Endothelial cell of umbilical vein (primary cell): ENCODE data around the gene INSC. TPM values are rescaled to one million over a fixed set of nuclear protein-coding genes. Genes with fewer than 3 reads are reported as not detected.

Source experiments
- BruUV-seq: library from RNA; stranded (reverse); fragments of 400-500 nt; replicated peaks from 2 replicates; lab custom pipeline; 2021; lab: Mats Ljungman, UMichigan
- CTCF ChIA-PET: fragments of 300-600, 350-600 bp; sonication (Branson Sonifier 250); formaldehyde crosslinking; loops from one replicate; lab custom pipeline; 2021; ENCODE audit warnings: antibody characterized with exemption, inconsistent platforms; lab: Charles Lee
- POLR2A ChIA-PET: fragments of 300-600, 350-600 bp; sonication (Branson Sonifier 250); formaldehyde crosslinking; loops from one replicate; lab custom pipeline; 2021; ENCODE audit warnings: antibody characterized with exemption, inconsistent platforms; lab: Charles Lee
- DNase-seq: peaks from one replicate; pipeline ENCODE4 v3.0.0-alpha.2; 2011; ENCODE audit warnings: low read depth, low spot score
- FAIRE-seq: peaks from 2 replicates; lab custom pipeline; 2011; peaks lifted over from hg19 to GRCh38; lab: Jason Lieb, UNC
- H2AFZ ChIP-seq: 2 replicates; pipeline ENCODE4 v1.6.0; 2012; ENCODE audit warnings: low read depth, low read length, control low read depth, inconsistent platforms
- H3K27ac ChIP-seq: 2 replicates; pipeline ENCODE4 v1.5.1; 2011; ENCODE audit warnings: low read depth, mild to moderate bottlenecking, control low read depth, low read length, moderate library complexity; ENCODE audit not compliant: insufficient read depth
- H3K27me3 ChIP-seq, 2 experiments: 2 replicates each; pipeline versions ENCODE4 v1.6.0 to v1.6.1; 2011; ENCODE audit warnings: low read length in 2 of 2, mixed read lengths in 1 of 2; ENCODE audit not compliant: control insufficient read depth in 2 of 2, insufficient read depth in 2 of 2
- H3K36me3 ChIP-seq, 2 experiments: 2 replicates in 1 of 2; 3 replicates in 1 of 2; pipeline ENCODE4 v1.5.1; 2011; ENCODE audit warnings: low read length in 2 of 2, mild to moderate bottlenecking in 1 of 2, moderate library complexity in 1 of 2; ENCODE audit not compliant: control insufficient read depth in 2 of 2, insufficient read depth in 2 of 2; ENCODE audit errors: extremely low read depth in 1 of 2
- H3K4me1 ChIP-seq: 3 replicates; pipeline ENCODE4 v1.5.1; 2011; ENCODE audit warnings: mild to moderate bottlenecking, low read length; ENCODE audit not compliant: control insufficient read depth, insufficient read depth; ENCODE audit errors: extremely low read depth
- H3K4me2 ChIP-seq: 2 replicates; pipeline ENCODE4 v1.6.1; 2011; ENCODE audit warnings: low read length, control low read depth, mixed read lengths; ENCODE audit not compliant: insufficient read depth
- H3K4me3 ChIP-seq, 3 experiments: fragments of 200-600 bp in 1 of 3; sonication (generic), shearing (Covaris generic) in 1 of 3; replicated peaks in 1 of 3; 2 replicates each; pipeline ENCODE4 v1.5.1; 2011 to 2016; ENCODE audit warnings: control low read depth in 3 of 3, low read length in 3 of 3, mild to moderate bottlenecking in 2 of 3, inconsistent platforms in 1 of 3, low read depth in 1 of 3, moderate library complexity in 1 of 3; ENCODE audit not compliant: insufficient read depth in 1 of 3
- H3K79me2 ChIP-seq: 2 replicates; pipeline ENCODE4 v1.6.0; 2012; ENCODE audit warnings: low read length, inconsistent platforms; ENCODE audit not compliant: control insufficient read depth, insufficient read depth
- H3K9ac ChIP-seq: replicated peaks from 2 replicates; pipeline ENCODE3; 2011; ENCODE audit warnings: low read length, control low read depth; ENCODE audit not compliant: insufficient read depth; ENCODE audit errors: extremely low read depth
- H3K9me1 ChIP-seq: replicated peaks from 3 replicates; pipeline ENCODE4 v1.6.0; 2011; ENCODE audit warnings: mild to moderate bottlenecking, low read length; ENCODE audit not compliant: control insufficient read depth, insufficient read depth; ENCODE audit errors: extremely low read depth
- H3K9me3 ChIP-seq: replicated peaks from 2 replicates; pipeline ENCODE4 v1.5.1; 2012; ENCODE audit warnings: low read length, inconsistent platforms; ENCODE audit not compliant: control insufficient read depth, insufficient read depth
- H4K20me1 ChIP-seq: replicated peaks from 2 replicates; pipeline ENCODE3; 2011; ENCODE audit warnings: mild to moderate bottlenecking, low read length; ENCODE audit not compliant: control insufficient read depth, insufficient read depth; ENCODE audit errors: extremely low read depth
- CTCF ChIP-seq, 2 donors: IDR thresholded peaks; 1 replicate in 1 of 2; 2 replicates in 1 of 2; pipeline ENCODE4 v1.5.1; 2011; ENCODE audit warnings: low read length in 2 of 2, mild to moderate bottlenecking in 2 of 2, moderate library complexity in 2 of 2, control low read depth in 1 of 2, inconsistent platforms in 1 of 2, low read depth in 1 of 2; ENCODE audit not compliant: insufficient read depth in 1 of 2; ENCODE audit errors: extremely low read depth in 1 of 2
- EZH2 ChIP-seq: IDR thresholded peaks from 2 replicates; pipeline ENCODE4 v1.6.1; 2012; ENCODE audit warnings: borderline replicate concordance, low read depth, mild to moderate bottlenecking, moderate library complexity, low read length, inconsistent platforms; ENCODE audit not compliant: severe bottlenecking
- FOS ChIP-seq: IDR thresholded peaks from 2 replicates; pipeline ENCODE4 v1.6.1; 2011; ENCODE audit warnings: mild to moderate bottlenecking, low read length, moderate library complexity, borderline replicate concordance; ENCODE audit not compliant: insufficient read depth
- GATA2 ChIP-seq: IDR thresholded peaks from 2 replicates; pipeline ENCODE4 v1.7.0; 2011; ENCODE audit warnings: low read depth, mild to moderate bottlenecking, moderate library complexity, mixed read lengths, low read length; ENCODE audit not compliant: insufficient read length, insufficient read depth
- JUN ChIP-seq: IDR thresholded peaks from 2 replicates; pipeline ENCODE4 v1.6.1; 2011; ENCODE audit warnings: borderline replicate concordance, low read depth; ENCODE audit not compliant: insufficient read length, insufficient read depth
- MAX ChIP-seq: IDR thresholded peaks from 2 replicates; pipeline ENCODE4 v1.6.1; 2011; ENCODE audit not compliant: insufficient read depth, insufficient read length
- MYC ChIP-seq: IDR thresholded peaks from one replicate; pipeline ENCODE4 v1.6.1; 2011; ENCODE audit warnings: mild to moderate bottlenecking, low read depth, low read length
- POLR2A ChIP-seq: IDR thresholded peaks from 2 replicates; pipeline ENCODE4 v1.6.1; 2012; ENCODE audit warnings: low read depth, mild to moderate bottlenecking, control low read depth, low read length
- POLR2AphosphoS5 ChIP-seq: IDR thresholded peaks from 2 replicates; pipeline ENCODE4 v1.6.1; 2012; ENCODE audit warnings: low read depth, mild to moderate bottlenecking, control low read depth, low read length, moderate library complexity; ENCODE audit not compliant: insufficient read depth
- dilution Hi-C: fragments of 300-500 bp; cut with MboI; formaldehyde crosslinking; loops from one replicate; pipeline ENCODE4 v1.15.0; 2019; ENCODE audit warnings: low sequenced_read_pairs; ENCODE audit not compliant: extremely low pct_ligation_motif_present
- intact Hi-C: fragments of 100-400 bp; cut with micrococcal nuclease; formaldehyde crosslinking; loops from one replicate; pipeline ENCODE4 v1.10.0; 2022
- polyA plus RNA-seq, 4 experiments: library from polyadenylated mRNA; depleted of rRNA in 3 of 4; stranded (reverse) in 3 of 4; unstranded in 1 of 4; fragments of >200 nt; gene quantifications; 2 replicates each; pipeline versions ENCODE4 v1.2.1 to v1.2.3, GENCODE V29; 2011 to 2012; ENCODE audit warnings: missing spikeins in 1 of 4
- total RNA-seq: library from RNA; stranded (reverse); gene quantifications from 2 replicates; pipeline ENCODE4 v1.2.3, GENCODE V29; 2021

INSC gene
- total and polyA plus RNA-seq, 2 donors (not counting 3 experiments of a cell fraction or from before 2014, with no cell fraction given): not detected

- DNase-seq (no peak), FAIRE-seq (no peak)
- Histone ChIP-seq H3K9me1 (no peaks in the 10 kb centered on the region), H3K4me2 (no peak overlapping the region), H3K4me3 (no peak overlapping the region), H3K27me3 (no peaks in the 10 kb centered on the region), H3K79me2 (no peaks in the 10 kb centered on the region), H4K20me1 (no peaks in the 10 kb centered on the region), H3K9ac (no peak overlapping the region), H3K9me3 (no peaks in the 10 kb centered on the region), H3K27ac (no peak overlapping the region), H3K36me3 (no peaks in the 10 kb centered on the region), H2AFZ (no peak overlapping the region), H3K4me1 (peaks cover 3% of the 10 kb centered on the region)
- intact Hi-C loops (no loop called here), dilution Hi-C loops (no loop called here)
- BruUV-seq: no TSS peak
- no peak for TF ChIP-seq JUN
- TF ChIP-seq CTCF (IDR thresholded peaks at IDR 0.05; ENCODE audit: extremely low read depth in 1 of 2, insufficient read depth in 1 of 2, low read depth in 1 of 2, low read length in 2 of 2): no peak
- TF ChIP-seq FOS: no peak
- TF ChIP-seq POLR2AphosphoS5: no peak
- TF ChIP-seq POLR2A: no peak
- TF ChIP-seq EZH2: no peak
- TF ChIP-seq MAX: no peak
- TF ChIP-seq MYC: no peak
- no peak for TF ChIP-seq GATA2
- CTCF ChIA-PET: interaction anchor here (5.1 kb wide), 1 partner anchor 10 kb away, joined by 41 read pairs; no protein-coding TSS in a partner anchor
- POLR2A ChIA-PET: no interaction called here
Observed at GRCh38 chr11:15112131-15112541, 2.6 kb upstream of the INSC start.
